Esophagus squamous epithelium (tissue), 5 donors: ENCODE results near the gene AIFM3. TPM values are rescaled to one million over a fixed set of nuclear protein-coding genes. Genes with fewer than 3 reads are reported as not detected.

Experiments used
- DNase-seq: peaks from one replicate; lab custom pipeline; 2025; lab: John Stamatoyannopoulos, UW
- H3K27ac ChIP-seq, 4 donors: fragments of 200-600 bp; sonication (generic); one replicate each; pipeline ENCODE4 v1.5.1; 2016 to 2019; ENCODE audit warnings: mild to moderate bottlenecking in 1 of 4
- H3K27me3 ChIP-seq, 4 donors: fragments of 200-600 bp; sonication (generic); 1 replicate in 3 of 4; 2 replicates in 1 of 4; pipeline versions ENCODE4 v1.5.1 to v1.6.0; 2017 to 2021; ENCODE audit warnings: antibody characterized with exemption in 1 of 4
- H3K36me3 ChIP-seq, 3 donors: fragments of 200-600 bp; sonication (generic); one replicate each; pipeline ENCODE4 v1.5.1; 2016 to 2019
- H3K4me1 ChIP-seq, 3 donors: fragments of 200-600 bp; sonication (generic); one replicate each; pipeline ENCODE4 v1.5.1; 2017 to 2019
- H3K4me3 ChIP-seq, 4 donors: fragments of 200-600 bp; sonication (generic); 1 replicate in 3 of 4; 2 replicates in 1 of 4; pipeline ENCODE4 v1.5.1; 2016 to 2019; ENCODE audit warnings: mild to moderate bottlenecking in 2 of 4, moderate library complexity in 1 of 4
- H3K9me3 ChIP-seq, 3 donors: fragments of 200-600 bp; sonication (generic); one replicate each; pipeline ENCODE4 v1.5.1; 2016 to 2019
- POLR2A ChIP-seq, 4 donors: fragments of 450-650 bp; IDR thresholded peaks; one replicate each; pipeline ENCODE4 v1.6.1; 2017; ENCODE audit warnings: antibody characterized with exemption in 4 of 4, mild to moderate bottlenecking in 4 of 4, moderate library complexity in 3 of 4
- WGBS, 2 donors: methylation state at CpG; one replicate each; pipeline ENCODE4 v1.1.5; 2018; 5-methylcytosine and 5-hydroxymethylcytosine counted together
- intact Hi-C: fragments of 100-400 bp; cut with DNase I; formaldehyde crosslinking; loops from one replicate; pipeline ENCODE4 v1.15.0; 2022
- total RNA-seq, 4 donors: library from RNA; depleted of rRNA; stranded (reverse); fragments of >200 nt; gene quantifications; one replicate each; pipeline ENCODE4 v1.1.0, GENCODE V29; 2016
- TF ChIP-seq, protein P1 (sequence below), 6 experiments: fragments of 450-650 bp in 4 of 6; fragments of 200-600 bp in 2 of 6; sonication (generic) in 2 of 6; IDR thresholded peaks; one replicate each; pipeline ENCODE4 v1.5.1; 2016 to 2019; ENCODE audit warnings: antibody characterized with exemption in 6 of 6, mild to moderate bottlenecking in 4 of 6, moderate library complexity in 4 of 6
- donor health status: DM: yes; HTN: yes; CAD: no.

The AIFM3 gene
- total RNA-seq, 4 donors from 2014 or later, result 0.30 to 1.9 (median 0.94) TPM

DNA sequence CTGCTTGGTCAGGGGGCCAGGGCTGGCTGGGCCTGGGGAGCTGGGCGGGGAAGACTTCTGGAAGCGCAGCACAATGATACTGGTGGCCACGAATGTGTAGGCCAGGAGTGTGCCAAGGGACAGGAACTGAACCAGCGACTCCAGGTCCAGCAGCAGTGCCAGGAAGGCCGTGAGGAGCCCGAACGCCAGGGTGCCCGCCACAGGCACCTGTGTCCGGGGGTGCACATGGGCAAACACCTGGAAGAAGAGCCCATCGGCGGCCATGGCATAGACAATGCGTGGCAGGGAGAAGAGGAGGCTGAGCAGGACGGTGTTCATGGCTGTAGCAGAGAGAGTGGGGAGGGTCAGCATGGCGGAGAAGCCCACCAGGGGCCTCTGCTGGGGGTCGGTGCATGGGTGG, 63.0 kb downstream of the AIFM3 start:
- Histone ChIP-seq H3K4me1 (peaks cover 24 to 47% (median 27%) of the 10 kb centered on the region in 3 donors), H3K36me3 (no peaks in the 10 kb centered on the region), H3K27ac (no peak overlapping the region), H3K27me3 (peaks cover 0 to 56% (median 0%) of the 10 kb centered on the region in 4 donors), H3K4me3 (no peak overlapping the region), H3K9me3 (no peaks in the 10 kb centered on the region)
- WGBS, 2 donors, result 73 to 84% methylated on average over 6 to 13 of the region's 15 CpGs
- intact Hi-C loops, result no loop called here
- TF ChIP-seq, protein P1, sequence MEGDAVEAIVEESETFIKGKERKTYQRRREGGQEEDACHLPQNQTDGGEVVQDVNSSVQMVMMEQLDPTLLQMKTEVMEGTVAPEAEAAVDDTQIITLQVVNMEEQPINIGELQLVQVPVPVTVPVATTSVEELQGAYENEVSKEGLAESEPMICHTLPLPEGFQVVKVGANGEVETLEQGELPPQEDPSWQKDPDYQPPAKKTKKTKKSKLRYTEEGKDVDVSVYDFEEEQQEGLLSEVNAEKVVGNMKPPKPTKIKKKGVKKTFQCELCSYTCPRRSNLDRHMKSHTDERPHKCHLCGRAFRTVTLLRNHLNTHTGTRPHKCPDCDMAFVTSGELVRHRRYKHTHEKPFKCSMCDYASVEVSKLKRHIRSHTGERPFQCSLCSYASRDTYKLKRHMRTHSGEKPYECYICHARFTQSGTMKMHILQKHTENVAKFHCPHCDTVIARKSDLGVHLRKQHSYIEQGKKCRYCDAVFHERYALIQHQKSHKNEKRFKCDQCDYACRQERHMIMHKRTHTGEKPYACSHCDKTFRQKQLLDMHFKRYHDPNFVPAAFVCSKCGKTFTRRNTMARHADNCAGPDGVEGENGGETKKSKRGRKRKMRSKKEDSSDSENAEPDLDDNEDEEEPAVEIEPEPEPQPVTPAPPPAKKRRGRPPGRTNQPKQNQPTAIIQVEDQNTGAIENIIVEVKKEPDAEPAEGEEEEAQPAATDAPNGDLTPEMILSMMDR (IDR thresholded peaks at IDR 0.05), result no peak
- TF ChIP-seq POLR2A (IDR thresholded peaks at IDR 0.05), result no peak
- no peak for DNase-seq

Other genes starting within 250 kb of the AIFM3 start
- gene SERPIND1, start 193.1 kb upstream of the AIFM3 start, total RNA-seq, result under 1 TPM in 2 of 4 donors, not detected in 2; 0.38 to 0.42 TPM
- 10 to 100 TPM; 25.4 to 48.6 (median 33.8) TPM for gene PI4KA, start 108.4 kb upstream of the AIFM3 start, total RNA-seq
- 10 to 100 TPM; 13.0 to 19.6 (median 17.1) TPM for gene SNAP29, start 108.2 kb upstream of the AIFM3 start, total RNA-seq
- 10 to 100 TPM; 38.2 to 46.2 (median 44.4) TPM for gene CRKL, start 49.8 kb upstream of the AIFM3 start, total RNA-seq
- 10 to 100 TPM; 15.3 to 44.4 (median 25.5) TPM for gene LZTR1, start 15.0 kb downstream of the AIFM3 start, total RNA-seq
- gene THAP7, start 34.9 kb downstream of the AIFM3 start, total RNA-seq, result 10 to 100 TPM; 13.2 to 38.7 (median 32.0) TPM
- under 1 TPM in 3 of 4 donors, not detected in 1; 0.18 to 0.76 (median 0.50) TPM for gene P2RX6, start 47.9 kb downstream of the AIFM3 start, total RNA-seq
- 10 to 100 TPM in 1 of 4 donors, 1 to 10 TPM in 3; 2.5 to 11.7 (median 4.5) TPM for gene SLC7A4, start 65.3 kb downstream of the AIFM3 start, total RNA-seq
- under 1 TPM in 1 of 4 donors, not detected in 3; 0.04 TPM for gene LRRC74B, start 78.7 kb downstream of the AIFM3 start, total RNA-seq